ENCODE measurements around the gene TTLL4.
A peak's percentile ranks its signal among the peaks of the same experiment; 100 is the strongest.

Gene TTLL4

DNA sequence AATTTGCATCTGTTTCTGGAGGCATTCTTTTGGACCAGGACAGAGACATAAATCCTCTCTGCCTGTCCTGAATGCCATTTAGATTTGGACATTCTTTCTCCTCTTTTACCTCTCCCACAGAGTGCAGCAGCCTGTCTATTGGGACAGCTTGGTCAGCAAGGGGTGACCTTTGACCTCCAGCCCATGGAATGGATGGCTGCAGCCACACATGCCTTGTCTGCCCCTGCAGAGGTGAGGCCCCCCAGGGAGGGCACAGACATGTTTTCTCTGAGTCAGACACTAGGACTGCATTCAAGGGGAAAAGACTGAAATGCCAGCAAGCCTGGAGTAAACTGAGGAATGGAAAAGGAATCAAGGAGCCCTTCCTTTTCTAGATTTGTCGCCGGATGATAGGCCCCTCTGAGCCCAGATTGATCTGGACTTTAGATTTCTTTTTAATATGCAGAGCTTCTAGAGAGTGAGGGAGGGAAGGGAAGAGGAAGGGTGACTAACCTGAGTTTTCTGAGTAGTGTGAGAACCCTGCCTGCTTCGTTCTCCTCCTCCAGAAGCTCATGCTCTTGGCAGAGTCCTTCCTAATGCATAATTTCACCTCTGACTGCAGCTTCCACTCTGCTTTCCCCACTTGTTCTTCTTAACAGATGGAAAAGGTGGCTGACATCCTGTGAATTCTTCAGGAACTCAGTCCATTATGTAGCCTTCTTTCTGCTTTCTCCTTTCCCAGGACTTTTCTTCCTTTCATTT is 16.1 kb upstream of the TTLL4 start:
- DNase-seq (ENCODE audit: low read depth), result peak; percentile 83
- H3K4me3 ChIP-seq (ENCODE audit: low read depth, low read length), result no peak overlapping the region
- TF ChIP-seq, protein P1, sequence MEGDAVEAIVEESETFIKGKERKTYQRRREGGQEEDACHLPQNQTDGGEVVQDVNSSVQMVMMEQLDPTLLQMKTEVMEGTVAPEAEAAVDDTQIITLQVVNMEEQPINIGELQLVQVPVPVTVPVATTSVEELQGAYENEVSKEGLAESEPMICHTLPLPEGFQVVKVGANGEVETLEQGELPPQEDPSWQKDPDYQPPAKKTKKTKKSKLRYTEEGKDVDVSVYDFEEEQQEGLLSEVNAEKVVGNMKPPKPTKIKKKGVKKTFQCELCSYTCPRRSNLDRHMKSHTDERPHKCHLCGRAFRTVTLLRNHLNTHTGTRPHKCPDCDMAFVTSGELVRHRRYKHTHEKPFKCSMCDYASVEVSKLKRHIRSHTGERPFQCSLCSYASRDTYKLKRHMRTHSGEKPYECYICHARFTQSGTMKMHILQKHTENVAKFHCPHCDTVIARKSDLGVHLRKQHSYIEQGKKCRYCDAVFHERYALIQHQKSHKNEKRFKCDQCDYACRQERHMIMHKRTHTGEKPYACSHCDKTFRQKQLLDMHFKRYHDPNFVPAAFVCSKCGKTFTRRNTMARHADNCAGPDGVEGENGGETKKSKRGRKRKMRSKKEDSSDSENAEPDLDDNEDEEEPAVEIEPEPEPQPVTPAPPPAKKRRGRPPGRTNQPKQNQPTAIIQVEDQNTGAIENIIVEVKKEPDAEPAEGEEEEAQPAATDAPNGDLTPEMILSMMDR (conservative IDR thresholded peaks at IDR 0.05; ENCODE audit: low read depth, low read length), result no peak

DNA sequence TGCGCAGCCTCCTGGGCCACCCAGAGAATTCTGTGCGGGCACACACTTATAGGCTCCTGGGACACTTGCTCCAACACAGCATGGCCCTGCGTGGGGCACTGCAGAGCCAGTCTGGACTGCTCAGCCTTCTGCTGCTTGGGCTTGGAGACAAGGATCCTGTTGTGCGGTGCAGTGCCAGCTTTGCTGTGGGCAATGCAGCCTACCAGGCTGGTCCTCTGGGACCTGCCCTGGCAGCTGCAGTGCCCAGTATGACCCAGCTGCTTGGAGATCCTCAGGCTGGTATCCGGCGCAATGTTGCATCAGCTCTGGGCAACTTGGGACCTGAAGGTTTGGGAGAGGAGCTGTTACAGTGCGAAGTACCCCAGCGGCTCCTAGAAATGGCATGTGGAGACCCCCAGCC is 11.8 kb upstream of the TTLL4 start:
- no peak overlapping the region for H3K4me3 ChIP-seq (ENCODE audit: low read depth, low read length)
- TF ChIP-seq, protein P1 (conservative IDR thresholded peaks at IDR 0.05; ENCODE audit: low read depth, low read length), result no peak
- DNase-seq (ENCODE audit: low read depth), result no peak

DNA sequence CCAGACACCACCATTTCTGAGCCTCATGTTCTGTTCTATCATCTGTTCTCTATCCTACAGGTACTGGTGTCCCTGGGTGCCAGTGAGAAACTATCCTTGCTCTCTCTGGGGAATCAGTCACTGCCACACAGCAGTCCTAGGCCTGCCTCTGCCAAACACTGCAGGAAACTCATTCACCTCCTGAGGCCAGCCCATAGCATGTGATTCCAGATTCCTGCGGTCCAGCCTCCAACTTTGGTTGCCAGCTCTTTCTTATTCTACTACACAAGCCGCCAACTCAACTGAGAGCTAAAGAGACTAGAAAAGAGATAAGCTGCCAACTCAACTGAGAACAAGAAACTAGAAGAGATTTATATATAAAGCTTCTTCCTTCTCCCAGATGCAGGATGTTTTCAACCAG is 8.8 kb upstream of the TTLL4 start:
- DNase-seq (ENCODE audit: low read depth), result no peak
- H3K4me3 ChIP-seq (ENCODE audit: low read depth, low read length), result no peak overlapping the region
- TF ChIP-seq, protein P1 (conservative IDR thresholded peaks at IDR 0.05; ENCODE audit: low read depth, low read length), result no peak

DNA sequence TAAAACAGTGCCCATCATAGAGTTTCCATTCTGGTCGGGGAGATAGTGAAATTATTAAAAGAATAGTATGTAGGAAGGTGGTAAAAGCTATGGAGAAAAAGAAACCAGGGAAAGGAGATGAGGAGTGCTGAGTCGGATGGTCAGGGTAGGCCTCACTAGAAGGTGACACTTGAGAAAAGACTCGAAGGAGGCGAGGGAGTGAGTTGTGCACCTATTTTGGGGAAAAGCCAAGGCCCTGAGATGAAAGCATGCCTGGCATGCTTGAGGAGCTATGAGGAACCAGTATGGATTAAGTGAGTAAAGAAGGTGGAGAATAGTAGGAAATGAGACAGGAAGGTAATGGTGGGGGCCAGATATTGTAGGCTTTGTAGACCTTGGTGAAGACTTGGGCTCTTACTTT is 7.3 kb upstream of the TTLL4 start:
- no peak overlapping the region for H3K4me3 ChIP-seq (ENCODE audit: low read depth, low read length)
- DNase-seq (ENCODE audit: low read depth), result no peak
- TF ChIP-seq, protein P1 (conservative IDR thresholded peaks at IDR 0.05; ENCODE audit: low read depth, low read length), result no peak

DNA sequence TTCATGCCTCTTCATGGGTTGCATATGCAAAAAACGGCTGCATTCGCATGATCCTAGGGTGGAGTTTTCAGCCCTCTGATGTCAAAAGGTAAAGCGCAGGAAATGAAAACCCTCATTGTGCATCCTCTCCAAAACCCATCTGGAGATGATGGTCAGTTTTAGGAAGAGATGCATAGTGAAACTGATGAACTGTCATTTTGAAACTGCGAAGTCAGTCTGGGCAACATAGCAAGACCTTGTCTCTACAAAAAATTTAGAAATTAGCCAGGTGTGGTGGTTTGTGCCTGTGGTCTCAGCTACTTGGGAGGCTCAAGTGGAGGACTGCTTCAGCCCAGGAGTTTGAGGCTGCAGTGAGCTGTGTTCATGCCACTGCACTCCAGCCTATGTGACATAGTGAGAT is 2.5 kb upstream of the TTLL4 start:
- TF ChIP-seq, protein P1 (conservative IDR thresholded peaks at IDR 0.05; ENCODE audit: low read depth, low read length), result no peak
- no peak overlapping the region for H3K4me3 ChIP-seq (ENCODE audit: low read depth, low read length)
- DNase-seq (ENCODE audit: low read depth), result no peak

DNA sequence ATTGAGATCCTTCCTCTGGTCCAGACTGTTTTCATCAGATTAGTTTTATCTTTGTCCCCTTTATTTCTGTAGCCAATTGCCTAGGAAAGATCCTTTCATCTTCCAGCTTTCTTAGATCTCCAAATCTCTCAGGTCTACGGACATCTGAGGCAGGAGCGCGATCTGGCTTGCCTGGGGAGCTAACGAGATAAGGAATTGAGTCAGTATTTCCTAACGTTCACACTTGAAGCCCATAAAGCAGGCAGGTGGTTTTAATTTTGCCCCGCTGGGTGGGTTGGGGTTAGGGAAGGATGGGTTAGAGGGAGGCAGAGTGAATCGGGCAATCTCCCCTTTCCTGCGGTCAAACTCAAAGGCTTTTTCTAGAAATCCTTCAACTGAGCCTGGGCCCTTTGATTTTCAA is 727 bp upstream of the TTLL4 start:
- DNase-seq (ENCODE audit: low read depth), result no peak
- TF ChIP-seq, protein P1 (conservative IDR thresholded peaks at IDR 0.05; ENCODE audit: low read depth, low read length), result no peak
- peak overlapping the region; percentile 60 for H3K4me3 ChIP-seq (ENCODE audit: low read depth, low read length)

DNA sequence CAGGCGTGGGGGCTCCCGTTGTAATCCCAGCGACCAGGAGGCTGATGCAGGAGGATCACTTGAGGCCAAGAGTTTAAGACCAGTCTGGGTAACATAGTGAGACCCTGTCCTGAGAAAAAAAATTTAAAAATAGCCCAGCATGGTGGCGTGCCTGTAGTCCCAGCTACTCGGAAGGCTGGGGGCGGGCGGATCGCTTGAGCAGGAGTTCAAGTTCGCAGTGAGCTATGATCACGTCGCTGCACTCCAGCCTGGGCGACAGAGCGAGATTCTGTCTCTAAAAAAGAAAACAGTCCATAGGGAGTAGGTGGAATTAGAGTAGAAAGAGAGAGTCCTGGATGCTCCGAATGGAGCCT is 325 bp upstream of the TTLL4 start:
- H3K4me3 ChIP-seq (ENCODE audit: low read depth, low read length), result peak overlapping the region; percentile 60
- no peak for DNase-seq (ENCODE audit: low read depth)
- TF ChIP-seq, protein P1 (conservative IDR thresholded peaks at IDR 0.05; ENCODE audit: low read depth, low read length), result no peak
